ENCODE data around the gene ADCY1. TPM values are rescaled to one million over a fixed set of nuclear protein-coding genes. Genes with fewer than 3 reads are reported as not detected.

The ADCY1 gene
- total RNA-seq, 1 donor from 2014 or later: 2.9 TPM

DNA sequence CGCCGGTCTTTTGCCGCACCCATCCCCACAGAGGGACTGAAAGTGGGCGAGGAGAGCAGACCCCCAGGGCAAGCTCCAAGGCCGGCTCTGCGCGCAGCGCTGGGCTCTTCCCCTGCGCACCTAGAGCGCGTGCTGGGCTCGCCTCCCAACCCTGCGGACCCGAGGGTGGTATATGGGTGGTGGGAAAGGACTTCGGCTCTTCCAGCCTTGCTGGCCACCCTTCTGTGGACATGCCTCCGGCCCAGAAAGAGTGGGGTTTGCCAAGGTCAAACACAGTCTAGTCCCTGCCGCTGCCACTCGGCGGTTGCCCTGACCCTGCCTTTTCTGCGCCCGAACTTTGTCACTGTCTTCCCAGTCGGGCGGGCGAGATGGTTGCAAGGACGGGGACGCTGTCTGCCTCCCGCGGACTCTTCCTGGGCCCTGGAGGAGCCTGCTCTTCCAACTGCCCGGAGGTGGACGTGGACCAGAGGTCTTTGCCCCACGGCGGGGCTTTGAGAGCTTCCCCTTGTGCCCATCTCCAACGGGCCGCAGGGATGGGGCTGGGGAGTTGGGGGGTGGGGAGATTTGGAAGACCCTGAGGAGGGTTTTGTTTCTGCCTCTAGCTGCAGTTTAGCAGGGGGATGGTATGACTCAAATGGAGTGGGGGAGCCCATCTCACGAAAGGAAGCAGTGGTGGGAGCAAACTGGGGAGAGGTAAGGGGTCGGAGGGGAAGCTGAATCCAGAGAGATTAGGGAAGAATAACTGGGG is 1.5 kb downstream of the ADCY1 start:
- intact Hi-C loops (cut with DNase I): no loop called here
- peak; percentile 71 for DNase-seq (ENCODE audit: low spot score)

DNA sequence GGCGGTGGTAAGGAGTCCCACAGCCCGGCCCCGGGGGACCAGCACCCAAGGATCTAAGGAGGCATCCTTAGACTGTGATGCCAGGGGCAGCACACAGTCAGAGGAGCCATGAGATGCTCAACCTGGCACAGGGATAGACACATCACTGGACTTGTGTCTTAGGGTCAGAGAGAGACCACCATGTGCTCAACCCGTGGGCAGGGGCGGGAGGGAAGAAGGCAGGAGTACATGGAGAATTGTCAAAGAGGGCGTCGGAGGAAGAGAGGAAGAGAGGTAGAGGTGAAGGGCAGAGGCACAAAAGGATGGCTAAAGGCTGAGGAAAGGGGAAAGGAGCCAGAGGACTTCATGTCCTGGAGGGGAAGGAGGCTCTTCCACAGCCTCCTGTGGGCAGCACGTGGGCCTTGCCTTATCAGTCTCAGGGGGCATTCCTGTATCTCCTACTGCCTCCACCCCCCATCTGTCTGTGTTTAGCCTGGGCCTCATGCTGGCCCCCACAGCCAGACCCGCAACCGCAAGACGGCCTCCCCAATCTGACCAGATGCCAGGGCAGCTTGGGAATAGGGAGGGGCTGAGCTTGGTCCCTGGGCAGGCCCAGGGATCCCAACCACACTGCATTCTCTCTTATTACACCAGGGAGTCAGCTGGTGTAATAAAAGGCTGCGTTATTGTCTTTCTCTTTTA is 2.2 kb downstream of the ADCY1 start:
- DNase-seq (ENCODE audit: low spot score): peak; percentile 39
- intact Hi-C loops (cut with DNase I): no loop called here

DNA sequence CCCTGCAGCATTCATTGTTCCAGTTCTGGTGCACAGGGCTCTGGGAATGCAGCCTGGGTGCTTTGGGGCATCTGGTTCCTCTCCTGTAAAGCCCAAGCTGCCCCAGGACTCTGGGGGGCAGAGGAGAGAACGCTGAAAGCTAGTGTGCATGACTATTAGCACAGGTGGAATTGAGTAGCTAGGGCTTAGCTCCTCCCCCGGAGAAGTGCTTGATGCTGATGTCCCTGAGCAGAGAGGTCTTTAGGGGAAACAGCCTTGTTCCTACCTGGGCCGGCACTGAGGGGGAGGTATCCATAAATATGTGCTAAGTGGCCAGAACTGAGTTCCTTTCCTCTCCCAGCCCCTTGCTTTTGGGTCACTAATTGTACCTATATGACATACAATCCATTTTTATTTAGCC is 3.9 kb downstream of the ADCY1 start:
- intact Hi-C loops (cut with DNase I): no loop called here

DNA sequence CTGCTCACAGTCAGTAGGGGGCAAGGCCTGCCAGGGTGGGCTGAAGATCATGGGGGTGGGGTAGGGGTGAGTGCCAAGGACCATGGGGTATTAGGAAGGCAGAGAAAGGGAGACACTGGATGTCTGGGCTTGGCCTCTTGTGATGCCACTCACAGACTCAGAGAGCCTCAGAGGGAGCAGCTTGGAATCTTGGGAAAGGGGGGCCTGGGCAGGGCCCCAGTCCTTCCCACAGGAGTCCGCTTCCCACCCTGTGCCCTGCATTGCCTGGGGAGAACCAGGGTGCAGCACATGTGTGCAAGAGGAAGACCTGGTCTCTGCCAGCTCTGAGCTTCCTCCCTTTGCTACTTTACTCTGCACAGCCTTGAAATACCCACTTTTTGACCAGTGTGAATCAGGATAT is 4.3 kb downstream of the ADCY1 start:
- DNase-seq (ENCODE audit: low spot score): peak; percentile 53
- intact Hi-C loops (cut with DNase I): no loop called here

More for the DNA sequence above, 3.9 kb downstream of the ADCY1 start:
- peak; percentile 54 for DNase-seq (ENCODE audit: low spot score)

DNA sequence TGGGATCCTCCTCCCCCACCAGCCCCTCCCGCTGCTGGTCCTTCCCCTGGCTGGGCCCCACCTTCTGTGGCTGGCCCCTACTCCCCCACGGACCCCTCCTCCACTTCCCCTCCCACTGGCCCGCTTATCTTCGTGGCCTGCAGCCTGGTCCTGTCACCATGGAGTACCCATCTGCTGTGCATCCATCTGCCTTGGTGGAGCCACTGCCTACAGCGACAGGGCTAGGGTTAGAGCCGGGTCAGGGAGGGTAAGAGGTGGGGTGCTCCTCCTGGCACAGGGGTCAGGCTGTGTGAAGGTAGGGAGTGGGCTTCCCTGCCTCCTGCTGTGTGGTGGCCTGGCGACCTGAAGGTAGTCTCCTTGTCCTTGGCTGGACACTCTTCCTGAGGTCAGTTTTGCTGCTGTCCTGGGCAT is 5.2 kb downstream of the ADCY1 start:
- DNase-seq (ENCODE audit: low spot score): peak; percentile 59
- intact Hi-C loops (cut with DNase I): no loop called here

DNA sequence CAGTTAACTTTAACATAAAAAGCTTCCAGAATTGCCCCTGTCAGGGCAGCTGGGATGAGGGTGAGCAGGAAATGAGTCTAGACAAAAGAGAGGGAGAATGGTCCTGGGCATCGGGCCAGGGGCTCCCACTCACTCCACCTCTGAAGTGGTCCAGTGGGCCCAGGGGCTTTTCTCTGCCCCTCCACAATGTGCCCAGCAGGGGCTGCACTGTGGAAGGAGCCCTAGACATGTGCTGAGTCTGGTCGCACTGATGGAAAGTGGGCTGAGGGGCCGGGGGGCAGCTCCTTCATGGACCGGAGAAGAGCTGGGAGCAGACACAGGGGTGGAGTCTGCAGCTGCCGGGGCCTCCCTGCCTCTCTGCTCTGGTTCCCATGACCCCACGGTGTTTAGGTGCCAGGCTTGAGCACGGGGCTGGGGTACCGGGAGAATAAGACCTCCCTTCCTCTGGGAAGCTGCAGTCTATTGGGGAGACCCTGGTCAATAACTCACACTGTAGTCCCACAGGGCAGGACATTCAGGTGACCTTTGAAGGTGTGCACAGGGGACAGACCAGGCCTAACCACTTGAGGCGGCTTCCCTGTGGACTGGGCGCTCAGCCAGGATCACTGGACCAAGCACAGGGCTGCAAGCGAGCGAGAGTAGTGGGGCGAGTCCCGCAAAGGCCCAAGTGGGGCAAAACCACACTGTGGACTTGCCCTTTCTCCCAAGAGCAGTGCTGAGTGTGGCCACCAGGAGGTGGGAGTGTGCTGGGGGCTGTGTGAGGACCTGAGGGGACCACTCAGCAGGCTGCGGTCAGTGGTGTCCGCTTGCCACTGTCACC is 6.1 kb downstream of the ADCY1 start:
- DNase-seq (ENCODE audit: low spot score): peak; percentile 70
- intact Hi-C loops (cut with DNase I): no loop called here

DNA sequence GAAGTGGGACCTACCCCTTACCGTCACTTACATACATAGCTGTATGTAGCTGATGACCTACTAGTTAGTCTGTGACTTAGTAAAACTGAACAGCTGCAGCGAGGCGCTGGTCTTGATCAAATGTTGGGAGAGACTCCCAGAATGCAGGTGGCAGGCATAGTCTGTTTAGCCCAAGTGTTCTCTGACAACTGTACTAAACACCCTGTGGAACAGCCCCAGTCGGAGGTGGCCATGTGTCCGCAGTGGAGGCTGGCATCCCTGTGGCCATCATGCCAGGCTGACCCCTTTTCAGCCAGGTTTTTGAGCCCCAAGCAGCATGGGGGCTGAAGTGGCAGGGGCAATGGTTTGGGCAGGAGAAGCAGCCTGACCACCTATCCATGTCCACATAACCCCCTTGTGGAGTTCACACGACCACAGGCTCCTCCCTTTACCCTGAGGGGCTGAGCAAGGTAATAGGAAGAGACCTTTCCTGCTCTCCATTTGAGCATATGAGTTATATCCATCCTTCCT is 7.2 kb downstream of the ADCY1 start:
- intact Hi-C loops (cut with DNase I): no loop called here
- peak; percentile 14 for DNase-seq (ENCODE audit: low spot score)

DNA sequence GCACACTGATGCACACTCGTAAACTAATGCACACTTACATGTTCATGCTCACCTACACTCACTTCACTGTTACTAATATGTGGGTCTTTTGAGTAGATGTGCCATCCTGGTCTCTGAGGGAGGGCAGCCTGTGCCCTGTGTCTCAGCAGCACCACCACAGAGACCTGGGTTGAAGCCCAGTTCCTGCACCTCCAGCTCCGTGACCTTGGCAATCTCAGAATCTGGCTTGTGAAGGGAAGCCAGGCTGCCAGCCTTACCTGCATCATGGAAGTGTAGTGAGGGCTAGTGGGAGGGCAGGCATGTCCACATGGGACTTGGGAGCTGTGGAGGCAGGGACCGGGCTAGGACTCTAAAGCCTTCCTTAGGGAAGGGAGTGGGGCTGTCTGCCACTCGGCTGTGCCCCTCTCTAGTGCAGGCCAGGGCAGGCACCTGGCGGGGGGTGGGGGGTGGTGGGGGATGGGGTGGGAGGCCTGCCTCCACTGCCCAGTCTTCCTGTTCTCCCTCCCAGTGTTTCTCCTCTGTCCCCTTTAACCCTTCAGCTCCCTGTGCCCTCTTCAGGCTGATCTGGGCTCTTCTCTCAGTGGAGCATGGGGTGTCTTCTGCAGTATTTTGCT is 8.1 kb downstream of the ADCY1 start:
- DNase-seq (ENCODE audit: low spot score): peak; percentile 68
- intact Hi-C loops (cut with DNase I): no loop called here

DNA sequence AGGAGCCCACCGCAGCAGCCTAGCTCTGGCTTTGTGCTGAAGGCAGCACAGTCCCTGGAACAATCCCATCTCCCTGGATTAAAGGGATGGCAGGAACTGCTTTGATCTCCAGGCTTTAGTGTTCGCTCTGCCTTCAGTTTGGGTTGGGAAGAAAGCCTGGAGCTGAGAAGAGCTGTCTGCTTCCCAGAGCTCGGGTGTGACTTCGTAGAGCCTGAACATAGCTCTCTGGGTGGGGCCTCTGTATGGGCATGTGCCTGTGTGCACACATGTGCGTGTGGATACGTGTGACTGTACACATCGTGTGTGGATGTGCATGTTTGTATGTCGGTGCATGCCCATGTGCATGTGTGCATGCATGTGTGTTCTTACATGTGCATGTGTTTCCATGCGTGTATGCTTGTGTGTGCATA is 8.7 kb downstream of the ADCY1 start:
- DNase-seq (ENCODE audit: low spot score): peak; percentile 61
- intact Hi-C loops (cut with DNase I): no loop called here

DNA sequence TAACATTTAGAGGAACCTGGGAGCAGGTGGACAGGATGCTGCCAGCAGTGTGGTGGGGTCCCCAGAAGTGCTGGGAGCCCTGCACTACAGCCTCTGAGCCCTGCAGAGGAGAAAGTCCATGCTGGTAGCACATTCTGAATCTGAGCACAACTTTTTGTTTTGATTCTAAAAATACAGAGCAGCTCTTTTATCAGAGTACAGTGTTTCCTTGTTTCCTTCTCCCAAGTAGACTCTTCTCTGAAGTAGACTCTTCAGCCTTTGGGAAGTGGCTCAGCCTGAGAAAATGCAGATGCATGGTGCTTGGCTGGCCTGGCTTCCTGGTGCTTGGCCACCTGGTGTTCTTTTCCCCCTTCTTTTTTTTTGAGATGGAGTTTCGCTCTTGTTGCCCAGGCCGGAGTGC is 9.1 kb downstream of the ADCY1 start:
- intact Hi-C loops (cut with DNase I): no loop called here
- peak; percentile 9 for DNase-seq (ENCODE audit: low spot score)

DNA sequence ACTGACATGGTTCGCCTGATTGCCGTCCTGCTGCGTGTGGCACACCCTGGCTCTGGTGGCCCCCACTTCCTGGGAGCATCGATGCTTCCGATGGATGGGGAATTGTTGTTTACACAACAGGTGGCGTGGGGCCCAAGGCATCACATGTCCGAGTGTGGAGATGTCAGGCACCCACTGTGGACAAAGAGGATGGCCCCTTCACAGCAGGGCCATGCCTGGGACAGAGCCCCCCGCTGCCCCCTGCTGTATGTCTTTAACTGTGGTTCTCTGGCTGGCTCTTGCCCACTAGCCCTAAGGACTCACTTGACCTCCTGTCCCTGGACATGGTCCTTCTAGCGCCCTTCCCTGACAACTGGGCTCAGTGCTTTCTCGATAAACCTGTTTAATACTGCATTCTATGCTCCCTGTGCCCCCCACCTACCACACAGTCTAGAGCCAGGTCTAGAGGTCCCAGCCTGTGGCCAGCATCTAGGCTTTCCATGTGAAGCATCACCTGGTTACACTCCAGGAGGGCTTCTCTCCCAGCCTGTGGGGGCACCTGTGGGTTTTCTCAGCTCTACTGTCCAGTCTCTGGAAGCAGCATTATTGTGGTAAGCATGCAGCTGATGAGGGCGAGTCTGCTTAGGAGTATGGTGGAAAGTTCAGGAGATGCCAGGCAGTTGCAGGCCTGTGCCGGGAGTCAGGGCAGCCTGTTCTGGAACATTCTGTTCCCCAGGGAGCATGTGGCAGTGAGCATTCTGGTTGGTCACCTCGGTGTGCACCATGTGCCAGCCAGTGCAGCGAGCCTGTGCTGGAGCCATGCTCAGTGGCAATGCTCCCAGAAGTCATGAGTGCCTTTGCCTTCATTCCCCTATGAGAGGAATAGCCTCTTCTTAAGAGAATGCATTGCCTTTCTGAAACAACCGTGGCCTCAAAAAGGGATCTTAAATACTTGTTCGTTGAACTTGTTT is 10.4 kb downstream of the ADCY1 start:
- DNase-seq (ENCODE audit: low spot score): no peak
- intact Hi-C loops (cut with DNase I): no loop called here

DNA sequence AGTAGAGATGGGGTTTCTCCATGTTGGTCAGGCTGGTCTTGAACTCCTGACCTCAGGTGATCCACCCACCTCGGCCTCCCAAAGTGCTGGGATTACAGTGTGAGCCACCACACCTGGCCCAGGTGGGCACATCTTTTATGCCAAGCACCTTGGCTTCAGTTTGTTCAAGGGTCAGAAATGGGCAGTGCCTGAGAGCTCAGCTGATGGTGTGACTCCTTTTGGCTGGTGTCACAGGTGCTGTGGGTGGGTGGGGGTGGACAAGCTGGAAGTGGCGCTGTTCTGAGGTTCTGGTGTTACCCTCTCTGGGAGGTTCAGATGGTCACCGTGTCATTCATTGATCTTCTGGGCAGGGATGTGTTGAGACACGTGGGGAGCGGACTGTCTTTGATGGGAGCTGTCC is 11.5 kb downstream of the ADCY1 start:
- intact Hi-C loops (cut with DNase I): no loop called here
- no peak for DNase-seq (ENCODE audit: low spot score)

DNA sequence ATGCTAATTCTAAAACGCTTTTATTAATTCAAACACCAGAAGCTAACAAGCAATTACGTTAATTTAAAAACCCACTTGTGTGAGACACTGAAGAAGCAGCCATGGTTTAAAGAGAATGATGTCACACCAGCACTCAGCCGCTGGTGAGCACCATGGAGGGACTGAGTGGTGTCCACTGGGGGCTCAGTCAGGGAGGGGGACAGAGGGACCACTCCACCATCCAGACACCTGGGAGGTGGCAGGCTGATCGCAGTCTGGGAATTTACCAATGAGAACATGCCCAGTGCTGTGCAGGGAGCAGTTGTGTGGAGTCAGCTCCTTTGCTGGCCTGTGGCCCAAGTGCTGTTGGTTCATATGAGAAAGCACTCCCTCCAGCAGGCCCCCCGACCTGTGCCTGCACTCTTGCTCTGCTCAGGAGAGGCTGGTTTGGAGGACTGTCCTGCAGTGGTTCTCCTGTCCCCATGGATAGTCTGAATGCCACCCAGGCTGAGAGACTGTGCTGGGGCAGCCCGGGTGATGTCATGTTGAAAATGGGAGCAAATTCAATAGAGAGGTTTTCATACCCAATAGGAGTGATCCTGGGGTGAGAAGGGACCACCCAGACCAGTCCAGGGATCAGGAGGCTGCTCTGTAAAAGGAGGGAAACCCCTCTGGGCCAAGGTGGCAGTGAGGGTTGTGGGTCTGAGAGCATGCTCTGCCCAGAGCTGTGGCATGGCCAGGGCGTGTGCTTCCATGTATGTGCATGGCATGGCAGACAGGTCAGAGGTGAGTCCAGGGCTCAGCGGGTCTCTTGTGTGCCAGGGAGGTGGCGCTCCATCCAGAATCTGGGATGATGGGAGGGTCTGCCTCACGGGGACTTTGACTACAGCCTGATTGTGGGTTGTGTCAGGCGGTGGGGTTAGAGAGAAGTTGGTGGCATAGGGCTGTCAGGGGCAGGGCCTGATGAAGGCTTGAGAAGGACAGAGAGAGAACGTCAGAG is 12.7 kb downstream of the ADCY1 start:
- intact Hi-C loops (cut with DNase I): no loop called here
- DNase-seq (ENCODE audit: low spot score): no peak

DNA sequence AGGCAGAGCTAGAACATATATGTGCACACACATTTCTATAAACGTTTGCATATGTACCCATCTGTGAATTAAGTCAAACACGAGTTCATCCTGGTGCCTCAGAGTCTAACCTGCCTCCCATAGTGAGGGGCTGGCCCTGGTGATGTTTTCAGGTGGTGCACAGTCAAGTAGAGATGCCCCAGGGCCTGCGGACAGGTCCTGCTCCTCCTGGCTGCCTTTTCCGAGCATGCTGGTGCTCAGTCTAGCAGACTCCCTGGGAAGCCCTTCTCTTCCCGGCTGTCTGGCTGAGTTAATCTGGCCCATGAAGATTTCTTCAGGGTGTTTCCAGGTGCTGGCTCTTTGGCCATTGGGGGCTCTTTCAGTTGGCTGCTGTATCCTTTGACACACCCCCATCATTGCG is 14.3 kb downstream of the ADCY1 start:
- DNase-seq (ENCODE audit: low spot score): no peak
- intact Hi-C loops (cut with DNase I): no loop called here

DNA sequence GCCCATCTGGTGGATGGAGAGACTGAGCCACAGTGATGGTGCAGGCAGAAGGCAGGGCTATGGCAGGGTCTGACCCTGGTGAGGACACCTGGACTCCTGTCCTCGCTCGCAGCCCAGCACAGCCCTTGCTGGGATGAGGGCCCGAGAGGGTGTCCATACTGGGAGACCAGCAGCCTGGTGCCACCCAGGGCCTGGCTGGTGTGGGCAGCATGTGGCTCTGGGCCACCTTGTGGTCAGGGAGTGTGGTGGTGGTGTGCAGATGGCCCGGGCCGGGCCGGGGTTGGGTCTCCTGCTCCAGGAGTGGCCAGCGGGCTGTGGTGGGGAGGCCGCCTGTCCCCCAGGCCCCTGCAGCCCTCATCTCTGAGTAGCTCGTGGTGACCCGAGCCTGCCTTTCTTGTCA is 14.9 kb downstream of the ADCY1 start:
- peak; percentile 75 for DNase-seq (ENCODE audit: low spot score)
- intact Hi-C loops (cut with DNase I): no loop called here

DNA sequence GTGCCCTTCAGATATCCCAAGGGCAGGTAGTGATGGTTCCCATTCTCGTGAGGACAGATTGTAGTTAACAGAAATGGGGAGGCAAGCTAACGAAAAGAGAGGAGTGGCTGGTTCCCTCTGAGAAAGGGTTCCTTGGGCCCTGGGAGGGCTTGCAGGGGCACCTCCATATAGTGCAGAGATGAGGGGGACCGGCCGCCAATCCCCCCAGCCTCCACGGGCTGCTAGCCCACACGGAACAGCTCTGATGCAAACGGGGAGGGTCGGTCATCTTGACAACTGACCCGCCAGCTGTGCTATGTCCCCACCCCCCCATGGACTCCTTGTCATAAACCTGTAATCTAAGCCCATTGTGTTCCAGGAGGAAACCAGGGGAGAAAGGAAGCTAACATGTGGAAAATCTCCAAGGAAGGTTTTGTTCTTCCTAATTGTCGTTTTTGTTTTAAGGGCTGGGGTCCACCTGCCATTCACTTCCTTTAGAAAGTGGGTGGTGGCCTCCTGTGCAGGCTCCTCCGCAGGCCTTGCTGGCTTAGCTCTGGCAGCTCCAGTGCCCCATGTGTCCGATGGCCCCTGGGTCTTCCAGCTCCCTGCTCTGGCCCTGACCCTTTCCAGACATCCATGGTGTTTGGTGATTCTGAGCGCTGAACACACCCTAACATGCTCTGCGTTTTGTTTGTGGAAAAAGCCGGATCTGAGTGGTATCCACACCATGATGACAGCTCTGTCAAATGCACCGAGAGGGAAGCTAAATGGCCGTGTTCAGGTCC is 15.9 kb downstream of the ADCY1 start:
- intact Hi-C loops (cut with DNase I): no loop called here
- peak; percentile 47 for DNase-seq (ENCODE audit: low spot score)

DNA sequence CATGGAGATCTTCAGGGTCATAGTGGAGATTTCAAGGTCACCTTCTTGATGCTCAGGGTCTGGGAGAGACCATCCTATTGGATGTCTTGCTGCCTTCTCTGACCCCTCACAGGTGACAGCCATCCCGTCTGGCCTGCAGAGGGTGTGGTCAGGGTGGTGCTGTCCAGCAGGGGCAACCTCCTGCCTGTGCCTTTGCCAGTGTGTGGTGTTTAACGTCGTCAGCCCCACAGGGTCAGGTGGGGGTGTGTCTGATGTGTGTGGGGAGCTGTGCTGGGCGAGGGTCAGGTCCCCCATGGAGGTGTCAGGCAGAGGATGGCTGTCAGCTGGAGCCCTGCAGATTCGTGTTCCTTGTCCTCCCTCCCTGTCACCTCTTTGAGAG is 16.5 kb downstream of the ADCY1 start:
- peak; percentile 43 for DNase-seq (ENCODE audit: low spot score)
- intact Hi-C loops (cut with DNase I): no loop called here
